GM12873 (cell line): ENCODE results near the gene PEX14.

Experiments used
- TF ChIP-seq, protein P1 (sequence below): IDR thresholded peaks from 2 replicates; pipeline ENCODE4 v1.5.1; 2012; ENCODE audit warnings: low read depth, mild to moderate bottlenecking, moderate library complexity, low read length, control low read depth; ENCODE audit not compliant: insufficient read depth; ENCODE audit errors: missing control alignments

The PEX14 gene

DNA sequence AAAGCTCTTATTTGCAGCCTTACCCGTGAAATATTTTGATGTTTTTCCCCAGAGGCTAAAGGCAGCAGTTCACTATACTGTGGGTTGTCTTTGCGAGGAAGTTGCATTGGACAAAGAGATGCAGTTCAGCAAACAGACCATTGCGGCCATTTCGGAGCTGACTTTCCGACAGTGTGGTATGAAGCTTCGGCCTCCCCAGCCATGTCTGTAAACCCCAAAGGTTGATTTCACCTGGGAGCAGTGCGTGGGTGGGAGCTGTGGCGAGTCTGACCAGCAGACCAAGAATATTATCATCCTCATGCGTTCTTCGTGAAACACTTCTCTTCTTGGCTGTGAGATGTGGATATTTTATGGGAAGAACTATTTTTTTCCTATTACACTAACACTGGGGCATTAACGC is 41.0 kb upstream of the PEX14 start:
- TF ChIP-seq, protein P1, sequence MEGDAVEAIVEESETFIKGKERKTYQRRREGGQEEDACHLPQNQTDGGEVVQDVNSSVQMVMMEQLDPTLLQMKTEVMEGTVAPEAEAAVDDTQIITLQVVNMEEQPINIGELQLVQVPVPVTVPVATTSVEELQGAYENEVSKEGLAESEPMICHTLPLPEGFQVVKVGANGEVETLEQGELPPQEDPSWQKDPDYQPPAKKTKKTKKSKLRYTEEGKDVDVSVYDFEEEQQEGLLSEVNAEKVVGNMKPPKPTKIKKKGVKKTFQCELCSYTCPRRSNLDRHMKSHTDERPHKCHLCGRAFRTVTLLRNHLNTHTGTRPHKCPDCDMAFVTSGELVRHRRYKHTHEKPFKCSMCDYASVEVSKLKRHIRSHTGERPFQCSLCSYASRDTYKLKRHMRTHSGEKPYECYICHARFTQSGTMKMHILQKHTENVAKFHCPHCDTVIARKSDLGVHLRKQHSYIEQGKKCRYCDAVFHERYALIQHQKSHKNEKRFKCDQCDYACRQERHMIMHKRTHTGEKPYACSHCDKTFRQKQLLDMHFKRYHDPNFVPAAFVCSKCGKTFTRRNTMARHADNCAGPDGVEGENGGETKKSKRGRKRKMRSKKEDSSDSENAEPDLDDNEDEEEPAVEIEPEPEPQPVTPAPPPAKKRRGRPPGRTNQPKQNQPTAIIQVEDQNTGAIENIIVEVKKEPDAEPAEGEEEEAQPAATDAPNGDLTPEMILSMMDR, result no peak

DNA sequence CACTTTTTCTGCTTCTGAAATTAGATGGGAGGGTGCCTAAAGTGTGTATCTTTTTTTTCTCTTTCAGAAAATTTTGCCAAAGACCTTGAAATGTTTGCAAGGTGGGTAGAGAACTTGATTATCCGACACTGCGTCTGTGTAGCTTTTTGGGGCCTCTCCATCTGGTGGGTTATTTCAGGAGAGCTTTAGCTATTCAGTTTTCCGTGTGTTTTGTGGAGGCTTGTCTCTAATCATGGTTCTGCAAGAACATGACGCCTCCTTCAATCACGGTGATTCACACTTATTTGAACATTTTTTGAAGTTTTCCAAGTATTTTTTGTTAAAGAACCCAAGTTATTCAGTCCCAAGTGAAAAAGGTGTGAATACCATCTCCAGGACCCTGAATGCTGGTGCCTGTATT is 40.2 kb upstream of the PEX14 start:
- TF ChIP-seq, protein P1, result no peak

DNA sequence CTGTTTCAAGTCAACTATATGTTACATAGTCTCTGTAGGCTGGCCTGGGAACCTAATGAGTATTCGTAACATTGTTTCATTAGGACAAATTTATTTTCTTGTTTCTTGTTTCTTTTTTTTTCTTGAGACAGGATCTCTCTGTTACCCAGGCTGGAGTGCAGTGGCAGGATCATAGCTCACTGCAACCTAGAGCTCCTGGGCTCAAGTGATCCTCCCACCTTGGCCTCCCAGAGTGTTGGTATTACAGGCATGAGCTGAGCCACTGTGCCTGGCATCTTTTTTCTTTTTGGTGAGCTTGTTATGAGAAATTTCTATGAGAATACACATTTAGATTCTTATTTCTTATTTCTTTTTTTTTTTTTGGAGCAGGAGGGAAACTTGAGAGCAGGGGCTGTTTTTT is 37.7 kb upstream of the PEX14 start:
- TF ChIP-seq, protein P1, result no peak

DNA sequence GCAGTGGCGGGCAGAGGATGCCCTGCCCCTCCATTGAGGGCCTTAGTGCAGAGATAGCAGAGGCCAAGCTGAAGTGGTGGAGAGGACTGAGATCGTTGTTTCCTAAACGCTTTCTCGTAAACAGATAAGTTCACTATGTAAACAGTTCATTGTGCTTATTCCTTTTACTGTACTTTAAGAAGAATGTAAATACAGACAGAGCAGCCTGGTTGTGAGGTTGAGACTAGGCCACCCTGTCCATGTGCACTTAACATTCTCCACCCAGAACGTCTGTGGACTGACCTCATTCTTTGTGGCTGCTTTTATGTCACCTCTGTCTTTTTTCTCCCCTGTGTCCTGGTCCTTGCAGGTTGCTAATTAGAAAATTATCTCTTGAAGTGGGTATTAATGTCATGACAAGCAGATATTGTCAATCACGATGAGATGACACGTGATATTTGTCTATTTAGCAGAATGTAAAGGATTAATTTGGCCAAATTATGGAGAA is 36.0 kb upstream of the PEX14 start:
- TF ChIP-seq, protein P1, result no peak

DNA sequence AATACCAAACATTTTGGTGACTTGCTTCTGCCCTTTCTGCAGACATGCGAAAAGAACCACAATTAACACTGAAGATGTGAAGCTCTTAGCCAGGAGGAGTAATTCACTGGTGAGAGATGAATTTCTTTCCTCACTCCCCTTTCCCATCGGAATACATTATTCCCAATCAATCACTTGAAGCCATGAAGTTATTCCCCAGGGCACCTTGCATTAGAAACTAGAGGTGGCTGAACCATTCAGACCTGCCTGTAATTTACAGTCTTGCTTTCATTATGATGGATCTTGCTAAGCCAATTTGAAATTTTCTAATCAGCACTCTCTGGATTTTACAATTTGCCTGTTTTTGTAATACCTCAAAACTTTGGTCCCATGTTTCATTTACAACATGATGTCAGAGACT is 34.4 kb upstream of the PEX14 start:
- TF ChIP-seq, protein P1, result no peak

DNA sequence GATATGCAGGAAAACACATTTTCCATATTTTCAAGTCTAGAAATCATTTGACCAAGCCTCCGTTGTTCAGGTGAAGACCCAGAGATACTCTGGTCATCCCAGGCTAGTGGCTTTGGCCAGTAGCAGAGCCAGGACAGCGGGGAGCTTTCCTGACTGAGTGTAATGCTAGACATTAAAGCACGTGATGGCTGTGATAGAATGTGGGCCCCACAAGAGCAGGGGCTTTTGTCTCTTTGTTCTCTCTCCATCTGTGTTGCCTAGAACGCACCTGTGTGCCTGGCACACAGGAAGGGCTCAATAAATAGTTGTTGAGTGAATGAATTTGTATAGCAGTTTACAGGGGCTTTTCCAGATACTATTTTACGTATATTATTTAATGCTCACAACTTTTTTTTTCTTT is 34.0 kb upstream of the PEX14 start:
- TF ChIP-seq, protein P1, result no peak

DNA sequence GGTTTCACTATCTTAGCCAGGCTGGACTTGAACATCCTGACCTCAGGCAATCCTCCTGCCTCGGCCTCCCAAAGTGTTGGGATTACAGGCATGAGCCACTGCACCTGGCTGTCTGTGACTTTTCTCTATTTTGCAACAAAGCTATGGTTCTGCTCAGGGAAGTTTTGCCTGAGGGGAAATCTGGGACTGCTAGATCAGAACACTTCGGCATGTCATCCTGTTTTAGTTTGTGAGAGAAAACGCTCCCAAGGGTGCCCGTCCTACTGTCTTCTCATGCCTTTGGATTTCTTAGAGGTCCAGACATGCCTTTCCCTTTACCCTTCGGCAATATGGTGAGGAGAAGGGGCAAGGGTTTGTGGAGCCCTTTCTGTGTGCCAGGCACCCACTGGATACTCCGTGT is 30.5 kb upstream of the PEX14 start:
- TF ChIP-seq, protein P1, result no peak
